T-helper 22 cell (primary cell): ENCODE results near the gene C19orf67.

ENCODE experiments used
- DNase-seq: peaks from one replicate; pipeline ENCODE4 v3.0.0-alpha.2; 2020; ENCODE audit warnings: low read depth

The C19orf67 gene

DNA sequence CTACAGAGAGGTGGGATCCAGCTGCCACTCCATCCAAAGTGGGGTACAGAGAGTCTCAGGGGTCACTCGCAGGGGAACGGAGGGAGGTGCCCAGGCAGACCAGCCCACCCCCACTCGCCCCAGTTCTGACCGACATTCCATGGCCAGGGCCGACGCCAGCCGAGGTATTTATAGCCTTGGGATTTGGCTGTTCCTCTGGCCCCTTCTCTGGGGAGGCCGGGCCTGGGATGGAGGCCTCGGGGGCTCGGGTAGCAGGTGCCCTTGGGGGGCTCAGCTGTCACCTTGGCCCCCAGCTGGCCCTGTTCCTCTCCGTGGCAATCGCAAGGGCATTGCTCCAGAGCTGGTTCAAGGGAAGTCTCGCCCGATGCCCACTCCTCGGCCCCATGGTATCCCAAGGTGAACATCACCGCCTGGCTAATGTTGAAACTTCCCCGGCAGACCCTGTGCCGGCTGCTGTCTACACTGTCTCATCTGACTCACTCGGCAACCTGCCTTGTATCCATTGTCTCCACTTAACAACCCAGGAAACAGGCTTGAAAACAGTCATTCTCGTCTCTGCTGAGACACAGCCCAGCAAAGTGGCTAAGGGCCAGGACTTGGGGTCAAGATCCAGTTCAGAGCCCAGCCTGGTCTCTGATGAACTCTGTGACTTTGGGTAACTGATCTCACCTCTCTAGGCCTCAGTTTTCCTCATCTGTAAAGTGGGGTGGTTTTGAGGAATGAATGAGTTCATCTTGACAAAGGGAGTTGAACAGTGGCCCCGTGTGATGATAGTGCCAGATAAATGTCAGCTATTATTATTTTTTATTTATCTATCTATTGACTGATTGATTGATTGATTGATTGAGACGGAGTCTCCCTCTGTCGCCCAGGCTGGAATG, 22.2 kb upstream of the C19orf67 start:
- no peak for DNase-seq

DNA sequence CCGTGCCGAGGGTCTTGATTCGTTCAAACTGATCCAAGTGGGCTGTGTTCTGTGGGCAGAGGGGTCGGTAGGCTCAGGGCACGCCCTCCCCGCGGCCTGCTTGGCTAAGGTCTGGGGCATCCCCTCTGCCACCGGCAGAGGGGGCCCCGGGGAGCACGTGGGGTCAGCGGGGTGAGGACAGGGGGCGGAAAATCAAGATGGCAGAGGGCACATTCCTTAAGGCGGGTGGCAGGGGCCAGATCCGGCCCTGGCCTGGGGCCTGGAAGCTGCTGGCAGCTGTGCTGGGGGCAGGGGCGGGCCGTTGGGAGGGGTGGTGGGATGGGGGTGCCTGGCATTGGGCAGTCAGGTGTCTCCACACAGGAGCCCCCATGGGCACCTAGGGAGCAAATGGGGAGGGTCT, 21.3 kb upstream of the C19orf67 start:
- DNase-seq, result no peak

DNA sequence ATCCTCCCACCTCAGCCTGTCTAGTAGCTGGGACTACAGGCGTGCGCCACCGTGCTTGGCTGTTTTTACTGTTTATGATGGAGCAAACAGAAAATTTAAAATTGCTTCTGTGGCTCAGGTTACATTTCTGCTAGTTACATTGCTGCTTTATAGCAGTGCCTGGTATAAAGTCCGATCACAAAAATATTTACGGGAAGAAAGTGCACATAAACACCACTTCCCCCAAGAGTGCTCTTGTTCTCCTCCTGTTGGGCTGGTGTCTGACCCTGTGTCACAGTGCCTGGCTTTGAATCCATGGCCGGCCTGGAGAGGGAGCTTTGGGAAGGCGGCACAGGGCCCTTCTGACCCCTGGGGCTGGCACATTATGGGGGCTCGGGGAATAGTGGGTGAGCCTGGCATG, 20.1 kb upstream of the C19orf67 start:
- no peak for DNase-seq

DNA sequence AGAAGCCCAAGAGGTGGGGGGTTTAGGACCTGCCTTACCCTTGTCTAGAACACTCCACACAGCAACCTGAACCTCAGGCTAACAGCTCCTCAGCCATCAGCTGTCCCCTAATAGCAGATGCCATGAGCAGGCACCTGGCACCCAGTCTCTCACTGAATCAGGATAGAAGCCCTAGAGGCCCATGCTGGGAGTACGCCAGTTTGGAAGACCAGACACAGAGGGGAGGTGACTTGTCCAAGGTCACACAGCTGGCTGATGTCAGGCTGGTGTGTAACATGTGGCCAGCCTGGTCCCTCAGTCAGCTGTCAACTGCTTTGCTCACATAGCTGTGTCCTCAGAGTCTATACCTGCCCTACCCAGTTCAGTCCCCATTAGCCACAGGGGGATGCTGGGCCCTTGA, 17.7 kb upstream of the C19orf67 start:
- DNase-seq, result no peak

DNA sequence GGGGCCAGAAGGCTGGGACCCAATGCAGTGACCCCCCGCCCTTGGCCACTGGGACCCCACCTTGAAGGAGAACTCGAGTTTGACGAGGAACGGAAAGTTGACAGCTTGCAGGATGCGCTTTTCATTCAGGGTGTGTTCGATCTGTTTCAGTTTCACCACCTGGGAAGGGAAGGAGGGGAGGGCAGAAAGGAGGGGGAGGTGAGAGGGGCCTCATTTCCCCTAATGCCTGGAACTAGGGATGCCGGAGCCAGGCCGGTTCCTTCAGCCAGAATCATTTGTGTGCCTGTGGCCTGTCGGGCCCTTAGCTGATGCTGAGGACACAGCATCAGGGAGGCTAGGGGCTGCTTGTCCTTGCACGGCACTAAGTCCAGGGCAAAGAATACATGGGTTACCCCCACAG, 17.2 kb upstream of the C19orf67 start:
- DNase-seq, result no peak

DNA sequence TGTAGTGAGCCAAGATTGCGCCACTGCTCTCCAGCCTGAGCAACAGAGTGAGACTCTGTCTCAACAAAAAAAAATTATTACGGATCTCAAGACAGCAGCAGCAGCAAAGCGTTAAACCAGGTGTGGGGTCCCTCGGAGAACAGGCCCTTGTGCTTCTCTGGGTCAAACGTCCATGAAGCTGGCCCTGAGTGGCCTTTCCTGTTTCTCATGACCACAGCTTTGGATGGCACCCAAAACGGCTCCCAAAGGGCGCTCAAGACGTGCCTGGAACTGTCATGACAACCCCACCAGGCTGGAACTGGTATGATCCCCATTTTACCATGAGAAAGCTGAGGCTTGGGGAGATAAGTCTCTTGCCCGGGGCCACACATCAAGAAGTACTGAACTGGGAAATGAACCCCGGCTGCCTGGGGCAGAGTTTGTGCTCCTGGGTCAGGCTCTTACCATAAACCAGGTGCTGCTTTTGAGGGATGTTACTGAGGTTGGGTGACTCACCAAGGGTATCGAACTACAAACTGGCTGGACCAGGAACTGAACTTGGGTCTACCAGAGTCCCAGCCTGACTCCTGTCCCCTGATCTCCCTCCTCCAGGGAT, 16.6 kb upstream of the C19orf67 start:
- no peak for DNase-seq

DNA sequence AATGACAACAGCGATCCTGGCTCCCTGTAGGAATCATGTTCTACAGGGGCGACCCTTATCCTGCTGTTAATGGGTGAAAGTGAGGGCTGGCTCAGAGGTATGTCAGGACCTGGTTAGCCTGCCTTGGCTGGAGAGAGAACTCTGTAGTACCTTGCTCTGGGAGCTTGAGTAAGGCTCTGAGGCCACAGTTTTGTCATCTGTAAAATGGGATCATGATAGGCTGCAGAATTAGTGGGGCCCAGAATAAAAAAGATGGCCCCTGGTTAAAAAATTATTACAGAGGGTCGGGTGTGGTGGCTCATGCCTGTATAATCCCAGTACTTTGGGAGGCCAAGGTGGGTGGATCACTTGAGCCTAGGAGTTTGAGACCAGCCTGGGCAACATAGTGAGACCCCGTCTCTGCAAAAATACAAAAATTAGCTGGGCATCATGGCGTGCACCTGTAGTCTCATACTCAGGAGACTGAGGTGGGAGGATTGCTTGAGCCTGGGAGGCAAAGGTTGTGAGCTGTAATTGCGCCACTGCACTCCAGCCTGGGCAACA, 15.5 kb upstream of the C19orf67 start:
- no peak for DNase-seq

DNA sequence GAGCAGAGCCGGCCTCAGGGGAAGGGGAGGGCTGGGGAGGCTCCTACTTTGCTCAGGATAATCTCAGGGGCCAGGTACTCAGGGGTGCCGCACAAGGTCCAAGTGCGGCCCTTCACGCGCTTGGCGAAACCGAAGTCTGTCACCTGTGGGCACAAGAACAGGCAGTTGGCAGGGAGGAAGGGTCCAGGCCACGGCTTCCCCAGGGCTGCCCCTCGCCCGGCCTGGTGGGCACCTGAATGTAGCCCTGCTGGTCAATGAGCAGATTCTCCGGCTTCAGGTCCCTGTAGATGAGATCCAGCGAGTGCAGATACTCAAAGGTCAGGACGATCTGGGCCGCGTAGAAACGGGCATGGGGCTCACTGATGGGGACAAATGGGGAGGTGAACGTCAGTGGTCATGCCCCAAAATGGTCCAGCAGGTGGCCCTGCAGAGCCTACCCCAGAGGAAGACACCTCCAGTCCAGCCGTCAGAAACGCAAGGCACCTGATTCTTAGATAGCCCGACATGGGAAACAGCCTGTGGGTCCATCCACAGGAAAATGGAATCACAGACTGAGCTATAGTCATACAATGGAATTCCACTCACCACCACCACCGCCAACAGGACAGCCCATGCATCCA, 12.1 kb upstream of the C19orf67 start:
- no peak for DNase-seq

DNA sequence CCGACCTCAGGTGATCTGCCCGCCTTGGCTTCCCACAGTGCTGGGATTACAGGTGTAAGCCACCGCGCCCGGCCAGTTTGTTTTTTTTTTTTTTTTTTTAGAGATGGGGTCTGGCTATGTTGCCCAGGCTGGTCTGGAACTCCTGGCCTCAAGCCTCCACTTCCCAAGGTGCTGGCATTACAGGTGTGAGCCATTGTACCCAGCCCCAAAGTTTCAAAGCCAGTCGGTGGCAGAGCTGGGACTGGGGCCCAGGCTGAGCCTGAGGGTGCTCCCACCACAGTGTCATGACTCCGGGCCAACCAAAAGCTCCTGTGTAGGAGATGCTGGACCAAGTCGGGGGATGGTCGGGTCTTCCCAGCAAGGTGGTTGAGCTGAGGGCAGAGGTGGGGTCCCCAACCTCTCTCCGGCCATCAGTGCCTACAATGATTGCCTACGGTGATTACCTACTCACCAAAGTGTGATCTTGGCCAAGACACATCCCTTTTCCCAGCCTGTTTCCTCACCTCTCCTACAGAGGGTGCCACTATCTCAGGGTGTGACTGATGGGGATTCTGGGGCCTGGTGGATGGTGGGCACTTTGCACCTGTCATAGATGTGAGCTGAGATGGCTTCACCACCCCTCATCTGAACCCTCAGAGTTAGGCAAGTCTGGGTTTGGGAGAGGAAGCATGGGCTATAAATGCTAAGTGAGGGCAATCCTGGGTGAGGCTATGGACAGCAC, 10.8 kb upstream of the C19orf67 start:
- no peak for DNase-seq

DNA sequence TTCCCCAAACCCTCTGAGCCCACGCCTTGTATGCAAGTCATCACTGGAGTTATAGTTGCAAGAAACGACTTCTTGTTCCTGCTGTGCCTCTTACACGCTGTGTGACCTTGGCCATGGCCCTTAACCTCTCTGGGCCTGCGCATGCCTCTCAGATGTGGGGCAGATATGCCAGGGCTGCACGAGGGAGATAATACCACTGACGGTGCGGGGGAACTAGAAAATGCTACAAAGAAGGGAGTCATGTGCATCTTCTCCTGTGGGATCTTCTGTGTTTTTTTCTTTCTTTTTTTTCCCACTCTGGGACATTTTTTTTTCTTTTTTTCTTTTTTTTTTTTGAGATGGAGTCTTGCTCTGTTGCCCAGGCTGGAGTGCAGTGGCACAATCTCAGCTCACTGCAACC, 9.3 kb upstream of the C19orf67 start:
- DNase-seq, result no peak

DNA sequence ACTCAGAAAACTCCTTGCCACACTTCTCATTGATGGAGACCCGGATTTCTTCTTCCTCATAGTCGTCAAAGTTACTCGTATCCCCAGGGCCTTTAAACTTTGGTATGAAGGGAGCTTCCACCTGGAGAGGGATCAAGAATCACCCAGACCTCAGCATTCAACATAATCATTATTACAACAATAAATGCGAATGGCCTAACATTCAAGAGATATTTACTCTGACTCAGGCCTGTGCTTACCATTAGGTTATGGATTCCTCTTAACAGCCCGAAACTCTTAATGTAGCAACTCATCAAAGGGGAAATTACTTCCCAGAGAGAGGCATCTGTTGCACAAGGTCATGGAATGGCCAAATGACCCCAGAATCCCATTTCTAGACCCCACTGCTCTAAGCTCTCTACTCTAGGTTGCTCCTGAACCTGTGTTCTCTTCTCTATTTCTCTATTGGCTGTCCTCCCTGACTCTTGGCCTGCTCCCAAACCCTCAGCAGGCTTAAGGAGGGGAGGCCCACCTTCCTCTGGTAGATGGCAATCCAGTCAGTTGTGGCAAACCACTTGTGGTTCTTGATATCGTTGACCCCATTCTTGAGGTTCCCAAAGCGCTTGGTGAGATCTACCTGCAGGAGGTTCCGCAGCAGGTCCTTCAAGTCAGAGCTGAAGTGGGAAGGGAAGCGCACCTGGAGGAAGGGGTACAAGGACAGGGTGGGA, 7.7 kb upstream of the C19orf67 start:
- DNase-seq, result no peak

DNA sequence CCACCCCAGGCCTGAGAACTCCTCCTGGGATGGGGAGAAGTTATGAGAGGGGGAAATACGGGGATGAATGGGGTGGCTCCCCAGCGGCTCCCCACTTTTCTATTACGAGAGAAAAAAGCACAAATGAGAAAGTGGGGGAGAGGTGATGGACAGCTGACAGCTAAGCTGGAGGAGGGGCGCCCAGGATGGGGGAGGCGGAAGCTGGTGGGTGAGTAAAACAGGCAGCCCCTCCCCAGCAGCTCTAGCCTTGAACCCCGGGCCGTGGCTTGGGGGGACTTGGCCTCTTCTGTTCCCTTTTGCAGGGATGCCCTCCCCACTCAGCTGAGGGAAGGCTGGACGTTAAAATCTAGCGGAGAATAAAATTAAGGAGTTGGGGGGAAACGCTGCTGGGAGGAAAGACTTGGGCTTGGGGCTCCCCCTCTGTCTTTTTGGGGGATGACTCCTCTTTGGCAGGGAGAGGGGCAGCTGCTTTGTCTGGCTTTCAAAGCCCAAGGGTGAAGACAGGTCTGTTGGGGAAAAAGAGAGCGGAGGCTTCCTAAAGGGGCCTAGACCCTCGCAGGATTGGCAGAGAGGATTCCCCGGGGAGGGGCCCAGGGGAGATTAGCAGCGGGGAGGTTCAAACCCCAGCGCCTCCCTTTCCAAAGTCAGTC, 6.4 kb upstream of the C19orf67 start:
- no peak for DNase-seq

DNA sequence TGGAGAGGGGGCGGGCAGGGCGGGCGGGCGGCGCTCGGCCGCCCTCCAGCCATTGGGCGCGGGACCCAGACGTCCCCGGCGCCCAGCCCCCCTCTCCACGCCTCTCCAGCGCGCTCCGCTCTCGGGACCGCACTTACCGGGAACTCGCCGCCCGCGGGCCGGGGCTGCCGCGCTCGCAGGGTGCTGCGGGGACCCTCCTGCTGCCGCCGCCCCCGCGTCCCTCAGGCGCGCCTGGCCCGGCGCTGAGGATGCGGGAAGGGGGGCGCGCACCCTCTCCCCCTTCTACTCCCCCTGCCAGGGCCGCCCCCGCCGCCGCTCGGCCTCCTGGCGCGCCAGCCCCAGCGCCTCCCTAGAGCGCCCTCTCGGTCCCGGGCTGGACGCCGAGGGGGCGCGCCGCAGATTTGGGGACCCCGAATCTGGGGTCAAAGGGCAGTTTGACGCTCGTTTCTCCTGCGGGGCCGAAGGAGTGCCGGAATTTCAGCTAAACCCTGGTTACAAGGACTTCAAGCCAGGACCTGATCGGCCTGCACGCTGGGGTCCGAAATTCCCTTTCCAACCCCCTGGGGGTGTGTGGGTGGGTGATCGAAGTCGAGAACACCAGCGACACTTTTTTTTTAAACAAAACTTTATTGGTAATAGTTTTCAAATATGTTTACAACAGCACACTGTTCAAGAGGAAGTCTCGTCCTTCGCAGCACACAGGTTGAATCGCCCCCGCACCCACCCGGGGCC, 5.7 kb upstream of the C19orf67 start:
- peak; percentile 23 for DNase-seq

DNA sequence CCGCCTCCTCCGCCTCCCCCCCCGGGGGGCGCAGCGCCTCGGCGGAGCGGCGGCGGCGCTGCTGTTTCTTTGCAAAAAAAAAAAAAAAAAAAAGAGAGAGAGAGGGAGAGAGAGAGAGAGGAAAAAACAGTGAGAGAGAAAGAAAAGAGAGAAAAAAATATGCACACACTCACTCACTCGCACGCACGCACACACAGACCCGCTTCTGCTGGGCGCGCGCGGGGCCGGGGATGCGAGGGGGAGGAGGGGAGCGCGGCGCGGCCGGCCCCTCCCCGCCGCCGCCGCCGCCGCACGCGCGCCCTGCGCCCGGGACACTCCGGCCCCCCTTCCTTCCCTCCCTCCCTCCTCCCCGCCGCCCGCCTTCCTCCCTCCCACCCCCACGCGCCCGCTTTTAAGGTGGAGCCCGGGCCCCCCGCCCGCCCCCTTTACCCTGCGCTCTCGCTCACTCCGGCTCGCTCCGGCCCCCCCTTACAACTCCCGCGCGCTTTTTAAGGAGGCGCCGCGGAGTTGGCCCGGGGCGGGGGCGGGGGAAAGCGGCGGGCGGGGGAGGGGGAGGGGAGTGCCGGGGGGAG, 5.0 kb upstream of the C19orf67 start, which contains the start of gene SAMD1:
TSS of gene SAMD1 (minus strand) at position 243 of the 572 bp plus-strand sequence.
- peak; percentile 84 for DNase-seq

DNA sequence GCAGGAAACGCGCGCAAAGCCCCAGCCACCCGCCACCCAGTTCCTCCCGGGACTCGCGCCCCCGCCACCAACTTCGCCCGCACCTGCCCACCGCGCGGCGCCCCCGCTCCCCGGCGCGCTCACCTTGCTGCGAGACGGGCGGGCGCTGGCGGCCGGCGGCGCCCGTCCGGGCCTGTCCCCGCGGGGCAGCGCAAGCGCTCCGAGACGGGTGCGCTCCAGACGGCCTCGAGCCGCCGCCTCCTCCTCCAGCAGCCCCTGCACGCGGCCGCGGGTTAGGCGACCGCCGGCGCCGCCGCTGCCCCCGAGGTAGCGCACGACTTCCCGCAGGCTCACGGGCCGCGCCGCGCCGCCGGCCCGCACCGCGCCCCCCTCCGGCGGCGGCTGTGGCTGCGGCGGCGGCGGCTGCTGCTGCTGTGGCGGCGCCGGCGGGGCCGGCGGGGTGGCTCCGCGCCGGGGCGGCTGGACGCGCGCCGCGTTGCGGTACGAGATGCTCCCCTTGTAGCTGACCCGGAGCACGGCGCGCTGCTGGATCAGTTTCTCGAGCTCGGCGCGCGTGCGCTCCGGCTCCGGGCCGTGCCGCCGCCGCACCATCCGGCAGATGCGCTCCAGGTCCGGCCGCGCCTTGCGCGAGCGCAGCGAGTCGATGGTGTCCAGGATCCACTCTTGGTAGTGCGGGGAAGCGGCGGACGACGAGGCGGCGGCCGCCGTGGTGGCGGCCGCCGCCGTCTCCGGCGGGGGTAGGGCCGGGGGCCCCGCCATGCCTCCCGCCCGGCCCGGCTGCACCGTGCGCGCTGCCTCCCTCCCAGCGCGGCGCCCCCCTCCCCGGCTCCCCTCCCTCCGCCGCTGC, 4.3 kb upstream of the C19orf67 start:
- peak; percentile 23 for DNase-seq

DNA sequence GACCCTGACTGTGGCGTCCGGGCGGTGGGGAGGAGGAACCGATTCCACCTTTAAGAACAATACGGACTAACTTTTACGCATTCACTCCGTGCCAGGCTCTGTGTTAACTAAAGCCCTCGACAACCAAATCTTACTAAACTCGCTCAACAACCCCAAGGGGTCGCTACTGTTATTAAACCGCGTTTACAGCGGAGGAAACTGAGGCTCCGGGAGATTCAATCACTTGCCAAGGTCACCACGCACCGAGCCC, 3.8 kb upstream of the C19orf67 start:
- DNase-seq, result no peak

DNA sequence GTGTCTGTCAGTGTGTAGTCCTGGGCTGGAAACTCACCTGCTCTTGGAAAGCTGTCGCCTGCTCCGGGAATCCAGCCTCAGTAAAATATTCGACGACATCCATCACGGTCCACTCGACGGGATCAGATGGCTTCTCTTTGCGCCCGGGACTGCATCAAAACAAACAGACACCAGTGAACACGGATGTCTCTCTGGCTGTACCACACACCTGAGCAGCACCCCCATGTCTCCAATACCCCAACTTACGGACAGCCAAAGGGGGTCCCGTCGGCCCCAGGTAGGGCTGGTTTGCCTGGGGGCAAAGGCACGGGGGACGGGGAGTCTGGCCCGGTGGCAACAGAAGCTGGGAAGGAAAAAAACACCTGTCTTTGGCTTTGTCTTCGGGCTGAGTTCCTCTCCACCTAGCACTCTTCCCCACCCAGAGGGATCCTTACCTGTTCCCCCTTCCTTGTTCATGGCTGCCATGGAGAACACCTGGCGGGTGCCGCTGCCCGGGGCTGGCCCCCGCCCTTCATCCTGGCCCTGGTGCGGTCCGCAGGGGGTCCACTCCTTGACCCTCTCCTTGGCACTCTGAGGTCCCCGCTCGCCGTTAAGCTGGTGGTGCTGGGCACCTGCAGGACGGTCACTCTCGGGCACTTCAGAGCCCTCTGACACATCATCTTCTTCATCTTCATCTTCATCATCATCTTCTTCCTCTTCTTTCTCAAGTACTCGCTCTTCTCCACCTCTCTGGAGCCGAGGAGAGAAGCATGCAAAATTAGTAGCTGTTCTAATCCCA, 3.2 kb upstream of the C19orf67 start:
- no peak for DNase-seq

DNA sequence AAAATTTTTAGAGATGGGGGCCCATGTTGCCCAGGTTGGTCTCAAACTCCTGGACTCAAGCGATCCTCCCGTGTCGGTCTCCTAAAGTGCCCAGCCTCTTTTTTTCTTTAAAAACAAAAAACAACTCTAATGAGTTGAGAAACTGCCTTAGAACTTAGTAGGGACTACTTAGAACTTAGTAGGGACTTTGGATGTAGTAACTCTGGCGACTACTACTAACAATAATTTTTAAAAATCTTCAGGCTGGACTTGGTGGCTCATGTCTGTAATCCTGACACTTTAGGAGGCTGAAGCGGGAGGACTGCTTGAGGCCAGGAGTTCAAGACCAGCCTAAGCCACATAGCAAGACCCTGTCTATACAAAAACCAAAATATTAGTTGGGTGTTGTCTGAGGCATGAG, 515 bp upstream of the C19orf67 start:
- no peak for DNase-seq

DNA sequence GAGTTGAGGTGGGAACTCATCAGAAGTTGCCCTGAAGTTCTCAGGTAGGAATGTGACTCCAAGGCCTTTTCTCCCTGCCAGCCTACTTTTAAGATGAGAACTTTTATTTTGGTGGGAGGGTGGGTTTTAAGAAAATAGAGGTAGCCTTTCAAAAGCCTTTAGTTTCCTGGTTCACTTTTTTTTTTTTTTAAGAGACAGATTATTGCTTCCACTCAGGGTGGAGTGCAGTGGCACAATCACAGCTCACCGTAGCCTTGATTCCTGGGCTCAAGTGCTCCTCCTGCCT, 3.0 kb downstream of the C19orf67 start:
- no peak for DNase-seq
